Activated CD4-positive, CD25-positive, alpha-beta regulatory T cell (primary cell): ENCODE results near the gene STK11IP.

Experiments
- DNase-seq, 4 experiments: peaks; one replicate each; lab custom pipeline; 2025; lab: John Stamatoyannopoulos, UW

Gene STK11IP, protein sequence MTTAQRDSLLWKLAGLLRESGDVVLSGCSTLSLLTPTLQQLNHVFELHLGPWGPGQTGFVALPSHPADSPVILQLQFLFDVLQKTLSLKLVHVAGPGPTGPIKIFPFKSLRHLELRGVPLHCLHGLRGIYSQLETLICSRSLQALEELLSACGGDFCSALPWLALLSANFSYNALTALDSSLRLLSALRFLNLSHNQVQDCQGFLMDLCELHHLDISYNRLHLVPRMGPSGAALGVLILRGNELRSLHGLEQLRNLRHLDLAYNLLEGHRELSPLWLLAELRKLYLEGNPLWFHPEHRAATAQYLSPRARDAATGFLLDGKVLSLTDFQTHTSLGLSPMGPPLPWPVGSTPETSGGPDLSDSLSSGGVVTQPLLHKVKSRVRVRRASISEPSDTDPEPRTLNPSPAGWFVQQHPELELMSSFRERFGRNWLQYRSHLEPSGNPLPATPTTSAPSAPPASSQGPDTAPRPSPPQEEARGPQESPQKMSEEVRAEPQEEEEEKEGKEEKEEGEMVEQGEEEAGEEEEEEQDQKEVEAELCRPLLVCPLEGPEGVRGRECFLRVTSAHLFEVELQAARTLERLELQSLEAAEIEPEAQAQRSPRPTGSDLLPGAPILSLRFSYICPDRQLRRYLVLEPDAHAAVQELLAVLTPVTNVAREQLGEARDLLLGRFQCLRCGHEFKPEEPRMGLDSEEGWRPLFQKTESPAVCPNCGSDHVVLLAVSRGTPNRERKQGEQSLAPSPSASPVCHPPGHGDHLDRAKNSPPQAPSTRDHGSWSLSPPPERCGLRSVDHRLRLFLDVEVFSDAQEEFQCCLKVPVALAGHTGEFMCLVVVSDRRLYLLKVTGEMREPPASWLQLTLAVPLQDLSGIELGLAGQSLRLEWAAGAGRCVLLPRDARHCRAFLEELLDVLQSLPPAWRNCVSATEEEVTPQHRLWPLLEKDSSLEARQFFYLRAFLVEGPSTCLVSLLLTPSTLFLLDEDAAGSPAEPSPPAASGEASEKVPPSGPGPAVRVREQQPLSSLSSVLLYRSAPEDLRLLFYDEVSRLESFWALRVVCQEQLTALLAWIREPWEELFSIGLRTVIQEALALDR

GRCh38 chr2:219597552-219598307, at the start of gene STK11IP:
STK11IP (plus strand) TSS chr2:219597857; CDS start chr2:219598120, 263 bp downstream.
- peak; percentile 80 to 83 (median 81) for DNase-seq

DNA sequence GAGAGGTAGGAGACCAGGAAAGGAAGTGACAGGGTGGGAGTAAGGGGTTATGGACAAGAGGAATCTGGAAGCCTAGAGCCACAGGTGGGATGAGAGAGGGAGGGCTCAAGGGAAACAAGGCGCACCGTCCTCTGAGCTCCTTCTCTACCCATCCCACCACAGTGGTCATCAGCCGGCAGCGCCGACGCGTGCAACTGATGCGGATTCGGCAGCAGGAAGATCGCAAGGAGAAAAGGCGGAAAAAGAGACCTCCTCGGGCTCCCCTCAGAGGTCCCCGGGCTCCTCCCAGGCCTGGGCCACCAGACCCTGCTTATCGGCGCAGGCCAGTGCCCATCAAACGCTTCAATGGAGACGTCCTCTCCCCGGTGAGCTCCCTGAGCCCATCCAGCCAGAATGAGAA, 48.7 kb upstream of the STK11IP start:
- no peak for DNase-seq

DNA sequence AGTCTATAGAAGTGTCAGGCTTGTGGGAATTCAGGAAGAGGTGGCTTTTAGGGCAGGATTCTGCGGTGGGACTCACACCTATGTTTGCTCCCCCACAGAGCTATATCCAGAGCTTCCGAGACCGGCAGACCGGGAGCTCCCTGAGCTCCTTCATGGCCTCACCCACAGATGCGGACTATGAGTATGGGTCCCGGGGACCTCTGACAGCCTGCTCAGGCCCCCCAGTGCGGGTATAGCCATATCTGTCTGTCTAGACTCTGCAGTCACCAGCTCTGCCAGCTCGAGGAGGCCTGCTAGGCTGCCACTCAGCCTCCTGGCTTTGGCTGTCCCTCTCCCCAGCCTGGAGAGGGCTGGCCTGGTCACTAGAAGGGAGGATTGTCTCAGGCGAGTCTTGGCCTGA, 48.0 kb upstream of the STK11IP start:
- no peak for DNase-seq

DNA sequence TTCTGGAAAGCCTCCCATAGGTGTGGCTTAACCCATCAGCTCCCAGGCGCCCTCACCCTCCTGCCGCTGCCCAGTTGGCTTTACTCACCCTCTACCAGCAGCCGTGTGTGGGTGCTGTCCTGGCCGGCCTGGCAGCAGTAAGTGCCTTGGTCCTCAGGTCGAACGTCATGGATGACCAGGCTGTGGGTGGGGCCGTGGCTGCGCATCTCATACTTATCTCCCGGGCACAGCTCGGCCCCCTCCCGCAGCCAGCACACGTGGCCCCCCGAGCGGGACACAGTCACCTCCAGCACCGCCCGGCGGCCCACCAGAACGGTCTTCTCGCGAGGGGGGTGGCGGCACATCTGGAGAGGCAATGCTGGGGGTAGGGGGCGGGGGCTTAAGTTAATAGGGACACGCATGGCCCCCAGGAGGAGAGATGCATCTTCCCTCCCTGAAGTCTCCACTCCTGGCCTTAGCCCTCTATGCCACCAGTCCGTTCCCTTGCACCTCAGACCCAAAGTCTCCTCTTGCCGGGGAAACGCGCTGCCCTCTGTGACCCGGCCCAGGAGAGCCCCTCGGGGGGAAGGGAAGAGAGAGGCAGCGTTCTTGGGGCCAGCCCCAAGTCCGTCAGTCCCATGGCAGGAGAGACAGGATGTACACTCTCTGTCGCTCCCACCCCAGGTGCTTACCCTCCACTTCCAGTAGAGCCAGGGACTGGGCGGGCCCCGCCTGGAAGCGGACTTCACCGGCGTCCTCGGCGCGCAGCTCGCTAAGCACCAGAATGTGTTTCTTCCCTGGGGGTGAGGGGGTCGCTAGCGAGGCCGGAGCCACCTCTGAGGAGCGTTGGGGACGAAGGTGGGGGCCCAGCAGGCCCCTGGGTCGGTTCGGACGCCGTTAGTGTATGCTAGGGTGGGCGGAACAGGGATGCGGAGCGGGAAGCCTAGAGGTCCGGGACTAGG, 45.9 kb upstream of the STK11IP start:
- no peak for DNase-seq

GRCh38 chr2:219552382-219553167, 45.1 kb upstream of the STK11IP start:
- DNase-seq, result peak; percentile 37 to 63 (median 56)

DNA sequence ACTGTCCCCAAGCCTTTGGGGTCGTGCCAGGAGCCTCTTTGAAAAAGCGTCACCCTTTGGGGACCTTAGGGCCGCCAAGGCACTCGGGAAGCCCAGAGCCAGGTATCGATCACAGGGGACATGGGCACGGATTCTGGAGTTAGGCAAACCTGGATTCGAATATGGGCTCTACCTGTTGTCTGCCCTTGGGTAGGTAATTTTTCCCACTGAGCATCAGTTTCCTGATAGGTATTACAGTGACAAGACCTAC, 44.6 kb upstream of the STK11IP start:
- no peak for DNase-seq

DNA sequence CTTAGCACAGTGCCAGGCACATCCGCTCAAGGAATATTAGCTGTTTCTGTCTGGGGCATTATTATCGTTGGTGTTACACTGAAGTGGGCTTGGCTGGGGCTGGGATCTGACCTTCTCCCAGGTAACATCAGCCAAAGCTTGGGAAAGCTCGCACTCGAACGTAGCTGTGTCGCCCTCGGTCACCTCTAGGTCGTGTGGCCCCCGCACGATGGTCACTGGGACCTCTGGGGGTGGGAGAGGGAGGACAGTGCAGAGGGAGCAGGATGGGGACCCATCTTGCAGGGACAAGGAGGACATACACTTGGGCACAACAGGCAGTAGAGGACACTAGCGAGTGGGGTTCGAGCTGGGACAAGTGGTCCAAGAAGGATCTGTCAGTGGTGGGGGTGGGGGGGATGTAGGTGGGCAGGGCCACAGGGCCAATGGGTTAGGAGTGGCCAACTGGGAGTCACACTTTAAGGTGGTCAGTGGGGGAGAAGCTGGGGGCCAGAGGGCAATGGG, 44.1 kb upstream of the STK11IP start:
- no peak for DNase-seq

DNA sequence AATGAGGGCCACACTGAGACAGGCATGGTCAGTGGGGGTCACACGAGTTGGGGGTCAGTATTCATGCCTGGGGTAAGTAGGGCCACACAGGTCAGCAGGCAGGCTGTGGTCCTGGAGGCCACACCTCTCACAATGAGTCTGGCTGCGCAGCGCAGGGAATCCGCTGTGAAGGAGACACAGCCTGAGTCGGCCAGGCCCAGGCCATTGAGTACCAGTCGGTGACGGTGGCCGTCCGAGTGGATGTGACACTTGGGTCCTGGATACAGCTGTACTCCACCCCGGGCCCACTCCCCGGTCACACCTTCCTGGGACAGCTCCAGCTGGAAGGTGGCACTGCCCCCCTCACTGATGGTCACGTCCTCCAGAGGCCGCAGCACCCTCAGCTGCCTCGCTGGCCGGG, 43.3 kb upstream of the STK11IP start:
- no peak for DNase-seq

- DNase-seq, result no peak
Measured at GRCh38 chr2:219555956-219556355, 41.7 kb upstream of the STK11IP start.

DNA sequence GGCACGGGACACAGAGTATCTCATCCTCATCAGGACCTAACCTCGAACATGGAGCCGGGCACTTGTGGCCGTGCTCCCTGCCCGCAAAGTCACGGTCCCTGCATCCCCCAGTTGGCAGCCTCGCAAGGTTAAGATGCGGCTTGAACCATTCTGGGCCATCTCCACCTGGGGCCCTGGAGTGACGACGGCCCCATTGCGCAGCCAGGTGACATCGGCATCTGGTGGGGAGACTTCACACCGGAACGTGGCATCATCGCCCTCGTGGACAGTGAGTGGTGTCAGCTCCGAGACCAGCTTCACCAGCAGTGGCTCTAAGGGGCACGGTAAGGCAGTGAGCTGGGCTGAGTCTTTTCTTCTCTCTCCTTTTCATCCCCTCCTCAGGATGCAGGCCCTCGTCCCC, 41.2 kb upstream of the STK11IP start:
- no peak for DNase-seq

DNA sequence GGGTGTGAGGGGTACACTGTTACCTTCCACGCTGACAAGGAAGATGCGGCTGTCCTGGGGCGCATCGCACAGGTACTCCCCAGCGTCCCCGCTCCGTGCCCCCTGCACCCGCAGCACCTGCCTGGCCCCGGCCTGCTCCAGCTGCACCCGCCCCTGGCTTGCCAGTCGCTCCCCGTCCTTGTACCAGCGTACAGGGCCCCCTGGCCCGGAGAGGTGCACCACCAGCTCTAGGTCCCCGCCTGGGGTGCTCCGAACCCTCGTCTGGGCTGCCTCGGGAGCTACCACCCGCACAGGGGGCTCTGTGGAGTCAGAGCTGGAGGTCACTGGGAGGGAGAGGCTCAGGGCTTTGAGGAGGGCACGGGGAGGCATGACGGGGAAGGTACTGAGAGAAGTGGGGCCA, 40.3 kb upstream of the STK11IP start:
- no peak for DNase-seq

- DNase-seq, result no peak
Measured at GRCh38 chr2:219557791-219558785, 39.6 kb upstream of the STK11IP start.

- no peak for DNase-seq
Measured at GRCh38 chr2:219559156-219559915, 38.3 kb upstream of the STK11IP start.

- no peak for DNase-seq
Measured at GRCh38 chr2:219560037-219560892, 37.4 kb upstream of the STK11IP start.

DNA sequence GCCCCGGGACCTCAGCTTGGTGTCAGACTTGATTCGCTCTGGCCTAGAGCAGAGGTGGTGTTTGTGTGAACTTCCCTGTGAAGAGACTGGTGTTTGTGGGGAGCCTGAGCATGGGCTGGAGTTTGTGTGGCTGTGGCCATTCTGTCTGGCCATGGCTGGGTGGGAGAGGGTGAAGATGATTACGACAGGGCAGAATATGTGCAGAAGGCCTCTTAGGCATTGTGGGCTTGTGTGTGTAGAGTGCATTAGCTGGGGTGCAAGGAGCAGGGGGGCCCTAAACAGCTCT, 36.8 kb upstream of the STK11IP start:
- no peak for DNase-seq

DNA sequence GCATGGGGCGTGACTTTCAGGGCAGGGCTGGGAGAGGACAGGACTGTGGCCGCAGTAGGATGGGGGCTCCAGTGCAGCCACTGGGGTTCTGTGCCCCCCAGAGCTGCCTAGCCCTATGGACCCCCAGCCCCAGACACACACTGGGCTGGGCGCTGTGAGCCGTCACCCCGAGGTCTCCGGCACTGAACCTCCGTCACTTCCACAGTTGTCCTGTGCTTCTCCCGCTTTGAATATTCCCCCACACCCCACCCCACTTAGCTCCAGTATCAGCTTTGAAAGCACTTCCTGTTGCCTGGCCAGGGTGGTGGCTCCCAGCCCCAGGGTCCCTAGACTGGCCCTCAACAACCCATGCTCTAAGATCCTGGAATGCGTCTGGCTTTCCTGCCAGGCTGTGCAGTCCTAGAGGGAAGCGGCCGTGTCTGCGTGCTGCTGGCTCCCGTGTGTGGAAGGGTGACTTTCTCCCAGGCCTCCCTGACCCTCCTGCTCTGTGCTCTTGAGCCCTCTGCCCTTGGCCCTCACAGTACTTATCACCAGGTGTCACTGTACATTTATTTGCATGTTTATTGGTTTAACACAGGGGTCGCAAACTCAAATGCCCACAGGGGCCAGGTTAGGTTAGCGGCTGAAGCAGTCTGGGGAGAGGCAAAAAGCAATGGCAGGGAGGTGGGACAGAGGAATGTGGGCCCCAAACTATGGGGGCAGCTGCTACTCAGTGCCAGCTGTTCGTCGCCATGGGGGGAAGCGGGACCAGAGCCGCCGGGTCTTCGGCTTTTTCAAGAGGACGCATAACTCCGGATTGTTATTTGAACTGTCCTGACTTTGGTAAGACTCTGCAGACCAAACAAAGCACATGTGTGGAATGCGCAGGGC, 36.2 kb upstream of the STK11IP start:
- DNase-seq, result no peak
